Effector CD8-positive, alpha-beta T cell (primary cell): ENCODE results near the gene PRPH.
A peak's percentile ranks its signal among the peaks of the same experiment; 100 is the strongest.

Experiments
- DNase-seq: peaks from one replicate; lab custom pipeline; 2025; lab: John Stamatoyannopoulos, UW

The PRPH gene

DNA sequence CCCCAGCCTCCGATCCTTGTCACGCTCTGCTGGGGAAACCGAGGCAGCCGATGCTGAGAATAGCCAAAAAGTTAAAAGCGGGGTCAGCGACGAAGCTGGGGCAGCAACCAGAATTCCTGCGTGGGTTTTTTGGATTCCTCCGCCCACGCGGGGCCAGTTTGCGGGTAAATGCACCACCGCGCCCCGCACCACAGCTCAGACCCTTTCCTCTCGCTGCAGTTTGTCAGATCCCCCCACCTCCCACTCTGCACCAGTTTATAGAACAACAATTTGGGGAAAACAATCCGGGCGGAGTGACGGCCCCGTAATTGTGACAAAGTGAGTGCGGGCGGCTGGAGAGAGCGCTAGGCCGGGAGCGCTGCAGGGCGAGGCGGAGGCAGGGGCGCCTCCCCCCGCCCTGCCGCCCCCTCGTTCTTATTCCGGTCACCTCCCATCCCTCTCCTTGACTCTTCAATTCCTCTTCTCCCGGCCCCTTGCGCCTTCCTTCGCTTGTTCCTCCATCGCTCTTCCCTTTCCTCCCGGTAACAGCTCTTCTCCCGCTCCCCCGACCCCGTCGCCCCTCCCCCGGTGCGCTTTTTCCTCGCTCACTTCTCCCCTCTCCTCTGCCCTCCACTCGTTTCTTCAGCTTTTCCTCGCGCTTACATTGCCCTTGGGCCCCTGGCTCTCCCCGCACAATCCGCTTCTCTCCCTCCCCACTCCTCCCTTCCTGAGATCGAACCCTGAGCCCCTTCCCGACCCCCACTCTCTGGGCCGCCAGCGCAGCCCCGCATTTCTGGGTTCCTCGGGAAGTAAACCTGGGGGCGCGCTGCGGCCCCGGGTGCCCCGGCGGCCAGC, 51.1 kb downstream of the PRPH start:
- no peak for DNase-seq

DNA sequence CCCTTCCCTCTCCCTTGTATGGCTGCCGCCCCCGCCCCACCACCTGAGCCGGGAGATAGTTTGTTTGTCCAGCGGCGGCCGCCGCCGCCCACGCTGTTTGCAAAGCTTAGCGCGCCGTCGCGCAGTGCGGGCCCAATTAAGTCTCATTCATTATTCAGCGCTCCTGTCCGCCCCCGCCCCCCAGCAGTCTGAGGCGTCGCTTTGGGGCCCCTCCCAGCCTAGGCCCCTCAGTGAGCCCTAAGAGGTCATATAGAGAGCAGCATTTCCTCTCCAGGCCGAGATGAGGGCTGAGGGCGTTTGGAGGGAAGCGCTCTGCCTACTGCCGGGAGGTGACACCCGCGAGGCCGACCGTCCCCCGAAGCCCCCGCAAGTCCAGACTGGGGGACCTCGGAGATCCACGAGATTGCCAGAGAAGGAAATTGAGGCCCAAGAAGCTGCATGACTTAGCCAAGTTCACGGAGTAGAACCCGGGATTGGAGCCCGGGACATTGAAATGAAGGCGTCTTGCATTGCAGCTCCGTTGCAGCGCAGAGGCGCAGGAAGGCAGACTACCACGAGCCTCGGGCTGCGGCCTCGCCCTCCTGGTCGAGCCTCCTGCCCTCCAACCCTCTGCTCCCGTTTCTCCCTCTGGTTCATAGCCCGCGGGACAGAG, 51.8 kb downstream of the PRPH start, which contains the start of gene DNAJC22:
Gene DNAJC22 (plus strand): TSS at position 230 of the 652 bp plus-strand sequence. CDS start 1,985 bp downstream, outside the sequence.
- DNase-seq: no peak

DNA sequence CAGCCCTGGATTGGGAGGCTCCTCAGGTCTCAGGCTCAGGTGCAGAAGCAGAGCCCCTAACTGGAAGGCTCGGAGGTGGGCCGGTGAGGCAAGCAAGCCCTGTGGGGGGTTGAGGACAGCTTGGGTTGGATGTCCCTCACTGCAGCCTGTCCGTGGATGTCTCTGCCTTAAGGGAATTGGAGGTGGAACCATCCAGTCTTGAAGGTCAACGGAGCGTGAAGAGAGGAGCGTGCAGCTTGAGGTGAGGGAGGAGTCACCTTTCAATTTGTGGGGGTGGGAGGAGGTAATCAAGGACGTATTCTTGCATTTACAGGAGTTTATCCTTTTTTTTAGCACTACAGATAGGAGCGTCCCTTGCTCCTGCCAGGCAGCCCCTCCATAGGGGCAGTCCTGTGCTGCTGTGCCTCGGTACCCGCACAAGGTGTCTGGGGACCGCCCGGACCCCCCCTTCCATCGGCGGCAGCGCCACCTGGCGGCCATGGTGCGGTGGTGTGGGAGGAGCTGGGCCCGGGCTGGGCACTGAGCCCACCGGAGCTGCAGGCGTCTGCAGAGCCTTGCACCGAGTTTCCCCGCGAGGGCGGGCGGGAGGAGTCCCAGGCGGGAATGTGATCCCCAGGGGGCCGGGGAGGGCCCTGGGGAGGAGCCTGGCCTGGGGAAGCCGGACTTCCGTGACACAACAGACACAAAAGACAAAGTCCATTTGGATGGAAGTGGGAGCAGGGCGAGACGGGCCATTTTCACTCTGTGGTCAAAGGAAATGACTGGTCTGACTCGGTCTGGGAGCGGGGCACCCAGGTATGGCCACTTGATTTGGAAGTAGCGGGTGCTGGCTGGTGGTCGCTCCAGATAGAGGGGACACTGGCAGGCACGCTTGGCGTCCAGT, 52.6 kb downstream of the PRPH start:
- peak; percentile 82 for DNase-seq
